NCI-H2107 treated with DMSO at 0.1 percent for 48 hours (cell line): ENCODE measurements around the gene DUSP22.

Experiments used
- DNase-seq: peaks from one replicate; lab custom pipeline; 2025; ENCODE audit not compliant: unreplicated experiment; lab: John Stamatoyannopoulos, UW

DUSP22 gene

DNA sequence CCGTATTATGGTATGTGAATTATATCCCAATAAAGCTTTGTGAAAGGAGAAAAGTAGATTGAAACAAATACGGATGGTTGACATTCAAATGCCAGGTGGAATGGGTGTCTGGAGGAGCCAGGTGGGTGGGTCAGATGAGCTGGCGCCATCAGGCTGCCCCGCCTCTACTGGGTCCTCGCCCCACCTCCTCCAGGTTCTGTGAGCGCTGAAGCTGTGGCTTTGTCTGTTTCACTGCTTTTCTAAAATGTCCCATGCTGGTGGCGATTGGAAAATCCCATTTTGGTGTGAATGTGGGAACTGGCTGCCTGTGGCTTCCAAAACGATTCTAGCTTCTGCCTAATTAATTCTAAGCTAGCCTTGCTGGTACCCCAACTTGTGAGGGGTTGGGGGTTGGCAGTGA is 16.5 kb downstream of the DUSP22 start:
- no peak for DNase-seq

DNA sequence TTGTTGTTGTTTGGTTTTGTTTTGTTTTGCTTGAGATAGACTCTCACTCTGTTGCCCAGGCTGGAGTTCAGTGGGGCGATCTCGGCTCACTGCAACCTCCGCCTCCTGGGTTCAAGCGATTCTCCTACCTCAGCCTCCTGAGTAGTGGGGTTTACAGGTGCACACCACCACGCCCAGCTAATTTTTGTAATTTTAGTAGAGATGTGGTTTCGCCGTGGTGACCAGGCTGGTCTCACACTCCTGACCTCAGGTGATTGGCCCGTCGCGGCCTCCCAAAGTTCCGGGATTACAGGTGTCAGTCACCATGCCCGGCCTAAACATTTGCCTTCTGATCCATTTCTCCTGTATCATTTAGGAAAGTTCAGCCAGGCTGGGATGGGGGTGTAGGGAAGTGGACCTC is 17.7 kb downstream of the DUSP22 start:
- no peak for DNase-seq

DNA sequence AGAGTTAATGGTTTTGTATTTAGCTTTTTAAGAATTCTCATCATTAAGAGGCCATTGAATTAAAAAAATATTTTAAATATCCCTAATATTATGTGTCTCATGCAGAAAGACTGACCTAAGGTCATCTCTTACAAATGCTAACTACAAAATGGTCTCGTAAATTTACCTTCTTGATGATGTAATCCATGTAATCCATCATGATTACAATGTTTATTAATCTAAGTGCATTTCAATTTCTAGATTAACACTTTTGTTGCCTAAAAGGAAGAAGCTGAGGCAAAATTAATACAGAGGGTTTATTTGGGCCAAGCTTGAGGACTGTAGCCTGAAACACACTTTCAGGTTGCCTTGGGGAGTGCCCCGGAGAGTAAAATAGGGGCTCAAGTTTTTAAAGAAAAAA is 18.4 kb downstream of the DUSP22 start:
- DNase-seq, result no peak

DNA sequence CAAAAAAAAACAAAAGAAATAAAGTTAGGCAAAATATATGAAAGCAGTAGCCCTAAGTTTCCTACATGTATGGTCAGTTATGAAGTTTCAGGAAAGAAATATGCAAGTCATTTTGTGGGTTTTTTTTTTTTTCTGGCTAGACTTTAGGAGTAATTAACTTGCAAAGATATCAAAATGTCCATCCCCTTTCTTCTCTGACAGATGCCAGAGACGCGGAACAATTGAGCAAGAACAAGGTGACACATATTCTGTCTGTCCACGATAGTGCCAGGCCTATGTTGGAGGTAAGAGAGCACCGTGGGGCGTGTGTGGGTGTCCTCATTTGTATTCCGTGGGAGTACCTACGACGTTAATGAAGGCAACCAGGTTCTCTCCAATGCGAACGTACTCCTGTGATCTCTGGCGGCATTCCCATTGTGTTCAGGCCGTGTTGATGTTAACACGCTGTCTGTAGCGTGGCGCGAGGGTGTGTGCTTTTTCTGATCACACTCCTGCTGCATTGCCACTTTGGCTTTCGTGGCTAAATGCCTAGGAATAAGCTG is 19.5 kb downstream of the DUSP22 start:
- DNase-seq, result no peak

DNA sequence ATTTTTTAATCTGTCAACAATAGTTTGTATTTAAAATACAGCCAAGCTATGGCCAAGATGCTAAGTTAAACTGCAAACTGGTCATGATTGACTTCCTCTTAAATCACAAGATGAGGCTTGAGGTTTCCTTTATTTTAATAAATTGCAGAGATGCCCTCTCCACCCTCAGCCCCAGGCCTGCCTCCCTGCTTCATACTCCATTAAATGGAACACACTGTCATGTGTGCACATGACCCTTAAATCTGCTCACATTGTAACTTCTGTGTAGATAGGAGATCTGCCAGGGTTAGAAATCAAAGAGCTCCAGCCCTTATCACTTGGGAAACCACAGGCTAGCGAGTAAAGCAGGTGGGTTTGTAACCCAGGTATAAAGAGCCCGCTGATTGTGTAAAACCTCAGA is 20.8 kb downstream of the DUSP22 start:
- DNase-seq, result no peak

DNA sequence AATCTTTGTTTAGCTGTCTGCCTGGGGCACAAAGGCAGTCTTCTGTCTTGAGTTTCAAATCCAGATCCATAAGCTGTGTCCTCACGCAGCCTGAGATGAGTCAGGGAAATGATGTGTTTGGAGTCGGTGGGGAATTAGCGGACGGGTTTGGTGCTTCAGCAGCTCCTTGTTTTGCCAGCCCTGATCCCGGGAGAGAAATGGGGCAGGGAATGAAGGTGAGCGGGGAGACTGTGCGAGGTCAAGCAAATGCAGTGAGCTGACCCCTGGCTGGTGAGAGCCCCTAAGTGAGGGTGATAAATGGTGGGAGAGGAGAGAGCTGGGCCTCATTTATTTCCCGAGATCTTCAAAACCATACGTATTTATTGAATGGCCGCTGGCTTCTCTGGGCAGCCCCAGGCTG is 21.6 kb downstream of the DUSP22 start:
- DNase-seq, result no peak

DNA sequence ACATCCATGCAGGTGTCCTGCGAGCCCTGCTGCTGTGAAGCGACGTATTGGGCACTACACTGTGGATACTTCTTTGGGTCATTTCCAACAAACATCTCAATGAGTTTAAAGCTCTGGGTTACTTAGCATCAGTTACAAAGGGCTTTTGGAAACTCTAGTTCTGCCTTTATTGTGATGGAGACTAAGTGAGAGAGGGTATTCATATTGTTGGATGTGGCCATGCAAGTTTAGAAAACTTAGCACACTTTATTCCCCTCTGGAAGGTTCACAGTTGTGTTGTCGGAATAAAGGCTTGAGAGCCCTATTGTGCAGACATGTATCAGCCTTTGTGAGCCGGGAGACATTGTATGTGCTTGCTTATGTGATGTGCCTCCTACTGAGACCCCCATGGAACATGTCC is 22.1 kb downstream of the DUSP22 start:
- no peak for DNase-seq

DNA sequence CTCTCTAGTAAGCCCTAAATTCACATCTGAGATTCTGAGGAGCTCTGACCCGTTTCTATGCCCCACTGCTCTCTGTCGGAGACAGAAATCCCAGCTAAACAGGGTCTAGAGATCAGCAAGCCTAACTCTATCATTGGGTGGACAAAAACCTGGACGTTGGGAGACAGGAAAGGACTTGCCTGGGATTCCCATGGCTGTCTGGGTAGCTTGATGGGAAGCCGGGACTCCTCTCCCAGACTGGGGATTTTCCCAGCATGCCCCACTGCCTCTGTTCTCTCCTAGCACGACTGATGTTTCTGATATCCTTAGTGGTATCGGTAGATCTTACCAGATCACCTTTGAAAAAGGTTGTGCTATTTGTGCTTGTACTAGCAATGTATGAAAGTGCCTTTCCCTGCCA is 22.9 kb downstream of the DUSP22 start:
- no peak for DNase-seq

DNA sequence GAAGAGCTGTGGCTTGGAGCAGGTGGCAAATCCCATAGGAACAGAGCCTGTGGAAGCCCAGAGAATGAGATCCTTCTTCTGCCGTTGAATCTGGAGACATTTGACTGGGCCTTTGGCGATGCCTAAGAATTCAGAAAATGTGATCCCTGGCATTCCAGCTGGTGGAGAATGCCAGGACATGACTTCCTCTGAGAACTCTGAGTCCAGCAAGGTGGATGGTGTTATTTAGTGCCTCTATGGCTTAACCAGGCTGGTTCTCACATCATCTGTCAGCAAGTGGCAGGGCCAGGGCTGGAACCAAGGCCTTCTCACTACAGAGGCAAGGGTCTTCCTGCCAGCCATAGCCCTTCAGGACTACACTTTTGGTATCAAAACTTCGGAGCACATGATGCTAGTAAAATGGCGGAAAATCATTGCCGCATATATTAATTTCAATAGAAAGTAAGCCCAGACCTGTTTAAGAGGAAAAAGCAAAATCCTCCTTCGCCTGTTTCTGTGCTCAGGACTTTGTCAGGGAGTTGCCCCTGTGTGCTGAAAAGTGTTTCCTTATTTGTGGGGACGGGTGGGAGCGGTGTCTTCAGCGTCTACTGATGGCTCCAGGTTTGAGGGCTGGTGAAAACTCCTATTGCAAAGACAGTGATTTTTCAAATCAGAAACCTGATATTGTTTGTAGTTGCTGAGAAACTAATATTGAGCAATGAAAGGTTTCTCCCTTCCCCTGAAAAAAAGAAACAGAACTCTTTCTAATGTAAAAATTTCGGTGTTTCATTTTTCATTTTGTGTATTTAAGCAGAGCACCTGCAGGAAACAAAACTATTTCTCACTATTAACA is 23.9 kb downstream of the DUSP22 start:
- DNase-seq, result no peak

DNA sequence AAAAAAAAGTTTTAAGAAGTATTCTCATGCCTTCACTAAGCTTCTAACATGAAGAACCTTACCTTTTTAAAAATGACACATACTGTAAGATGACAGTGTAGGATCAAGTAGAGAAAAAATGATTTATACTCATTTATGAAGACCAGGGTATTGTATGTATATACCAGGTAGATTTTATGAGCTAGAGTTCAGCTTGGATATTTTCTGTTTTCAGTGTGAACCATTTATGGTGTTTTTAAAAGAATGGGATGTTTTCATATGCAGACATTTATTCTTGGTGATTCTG is 24.4 kb downstream of the DUSP22 start:
- no peak for DNase-seq

DNA sequence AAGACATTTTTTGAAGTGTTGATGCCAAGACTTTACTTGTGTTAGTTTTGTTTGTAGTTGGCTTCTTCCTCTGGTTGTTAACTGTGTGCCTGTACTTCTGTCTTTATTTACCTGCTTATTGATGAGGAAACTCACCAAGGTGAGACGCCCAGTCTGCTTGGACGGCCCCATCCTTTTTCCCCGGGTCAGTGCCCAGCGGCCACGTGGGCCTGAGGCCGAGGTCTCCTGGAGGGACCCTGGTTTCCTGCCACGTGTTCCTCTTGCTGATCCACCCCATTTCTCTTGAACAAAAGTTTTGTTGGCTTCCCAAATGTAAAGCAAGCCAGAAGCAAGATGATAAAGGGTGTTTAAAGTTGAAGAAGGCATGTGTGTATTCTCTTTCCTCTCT is 24.8 kb downstream of the DUSP22 start:
- no peak for DNase-seq

DNA sequence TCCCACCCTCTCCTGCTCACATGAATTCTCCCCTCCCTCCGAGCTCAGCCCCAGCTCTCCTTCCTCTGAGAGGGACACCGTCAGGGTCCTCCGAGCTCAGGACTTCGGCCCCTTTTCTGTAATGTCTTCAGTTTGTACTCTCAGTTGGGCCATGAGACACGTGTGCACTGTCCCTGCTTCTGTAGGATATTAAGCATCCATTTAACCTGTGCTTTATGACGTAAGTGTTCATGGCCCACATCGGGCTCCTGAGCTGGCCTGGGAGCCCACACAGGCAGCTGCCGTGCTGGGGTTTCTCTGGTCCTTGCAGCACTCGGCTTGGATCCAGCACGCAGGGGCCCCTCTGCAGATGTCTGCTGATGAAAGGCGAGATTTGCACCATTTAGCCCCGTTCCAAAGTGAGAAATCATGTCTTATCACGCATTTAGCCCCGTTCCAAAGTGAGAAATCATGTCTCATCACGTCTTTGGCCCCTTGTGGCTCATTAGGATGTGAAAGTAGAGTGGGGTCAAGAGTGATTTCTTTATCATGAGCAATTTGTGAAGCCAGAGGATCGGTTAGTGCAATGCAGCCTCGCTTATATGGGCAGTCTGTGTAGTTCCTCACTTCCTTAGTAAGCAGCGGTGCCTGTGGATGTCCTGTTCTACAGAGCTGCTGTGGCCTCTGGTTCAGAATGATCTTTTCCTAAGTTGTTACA is 25.3 kb downstream of the DUSP22 start:
- no peak for DNase-seq

DNA sequence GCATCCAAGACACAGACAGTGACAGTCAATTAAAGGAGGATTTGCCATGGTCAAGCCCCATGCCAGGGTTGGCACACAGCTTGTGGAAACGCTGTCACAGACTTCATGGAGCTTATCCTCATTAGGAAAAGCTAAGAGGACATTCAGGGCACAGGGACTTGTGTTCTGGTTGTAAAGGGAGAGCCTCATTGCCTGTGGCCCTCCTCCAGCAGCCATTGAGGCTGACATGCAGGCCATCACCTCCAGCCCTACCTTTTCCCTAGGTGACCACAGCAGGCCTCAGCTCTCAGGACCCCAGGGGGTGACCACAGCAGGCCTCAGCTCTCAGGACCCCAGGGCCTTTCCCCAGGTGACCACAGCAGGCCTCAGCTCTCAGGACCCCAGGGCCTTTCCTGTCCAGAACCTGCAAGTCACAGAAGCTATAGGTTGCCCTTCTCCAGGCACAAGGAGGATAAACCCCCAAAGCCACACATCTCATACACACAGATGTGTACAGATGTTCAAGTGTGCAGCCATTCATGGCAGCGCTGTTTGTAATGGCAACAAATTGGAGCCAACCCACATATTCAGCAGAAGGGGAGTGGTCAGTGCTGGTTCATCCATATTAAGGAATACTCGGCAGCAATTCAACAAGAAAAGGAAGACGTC is 26.1 kb downstream of the DUSP22 start:
- no peak for DNase-seq

DNA sequence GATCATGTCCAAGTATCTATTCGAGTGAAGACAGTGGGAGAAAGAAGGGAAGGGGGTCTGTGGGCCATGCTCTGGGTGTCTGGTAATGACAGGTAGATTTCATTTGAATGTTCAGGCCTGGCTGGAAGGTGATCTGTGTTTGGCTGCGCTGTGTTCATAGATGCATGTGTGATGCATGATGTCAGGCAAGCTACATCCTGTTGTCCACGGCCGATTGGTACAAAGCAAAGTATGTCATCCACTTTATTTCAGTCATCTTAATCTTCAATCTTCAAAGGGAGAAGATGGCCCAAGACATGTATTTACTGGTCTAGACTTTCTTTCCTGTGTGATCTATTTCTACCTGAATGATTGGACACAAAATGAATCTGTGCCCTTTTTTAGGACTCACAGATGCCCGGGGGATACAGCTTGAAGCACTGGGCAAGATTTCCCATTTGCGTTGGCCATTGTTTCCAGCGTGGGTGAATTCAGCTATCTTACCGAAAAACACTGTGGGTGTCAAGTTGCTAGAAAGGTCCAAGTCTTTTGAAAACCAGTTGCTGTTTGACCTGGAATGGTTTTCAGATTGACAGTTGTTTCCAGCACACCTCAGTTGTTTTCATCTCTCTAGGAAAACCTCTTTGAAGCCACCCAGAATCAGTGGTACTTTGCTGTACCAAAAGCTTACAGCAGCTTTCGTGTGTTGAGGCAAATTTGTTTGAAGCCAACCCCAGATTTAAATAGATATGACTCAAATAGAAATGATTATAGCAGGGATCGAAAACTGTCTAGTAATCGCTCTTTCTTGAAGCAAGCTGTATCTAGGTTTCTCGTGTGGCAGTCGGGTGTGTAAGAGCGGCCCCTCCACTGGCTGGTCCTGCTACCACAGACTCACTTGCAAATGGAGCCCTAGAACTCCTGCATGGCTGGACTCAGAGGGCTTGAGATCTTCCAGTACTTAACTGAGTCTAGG is 27.2 kb downstream of the DUSP22 start:
- DNase-seq, result no peak

DNA sequence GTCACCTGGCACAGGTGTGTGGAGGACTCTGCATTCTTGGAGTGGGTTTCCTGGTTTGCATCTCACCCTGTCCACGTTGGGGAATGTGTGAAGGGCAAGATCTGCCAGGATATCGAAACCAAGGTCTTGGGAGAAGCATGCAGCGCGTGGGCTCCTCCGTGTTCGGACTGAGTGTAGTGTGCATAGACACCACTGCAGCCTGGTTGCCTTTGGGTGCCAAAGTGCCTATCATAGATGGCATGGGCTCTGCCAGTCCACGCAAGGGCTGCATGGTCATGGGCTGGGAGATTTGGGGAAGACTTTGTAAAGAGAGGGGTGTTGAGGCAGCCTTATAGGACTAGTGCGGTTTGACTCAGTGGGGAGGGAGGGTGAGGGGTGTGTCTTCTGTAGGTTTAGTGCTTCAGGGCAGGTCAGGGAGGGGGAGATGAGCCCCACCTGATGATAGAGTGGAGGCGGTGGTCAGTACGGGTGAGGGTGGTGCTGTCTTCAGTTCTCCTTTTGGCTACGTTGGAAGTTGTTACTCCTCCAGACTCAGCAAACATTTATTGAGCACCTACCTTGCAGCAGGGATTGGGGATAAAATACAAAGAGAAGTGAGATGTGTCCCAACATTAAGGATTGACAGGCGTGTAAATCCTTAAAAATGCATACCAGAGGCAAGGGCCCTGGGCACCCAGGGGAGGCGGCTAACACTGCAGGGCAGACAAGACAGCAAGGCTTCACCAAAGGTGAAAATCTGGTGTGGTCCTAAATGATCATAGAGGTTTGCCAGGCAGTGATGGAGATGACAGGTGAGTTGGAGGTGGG is 28.3 kb downstream of the DUSP22 start:
- no peak for DNase-seq

DNA sequence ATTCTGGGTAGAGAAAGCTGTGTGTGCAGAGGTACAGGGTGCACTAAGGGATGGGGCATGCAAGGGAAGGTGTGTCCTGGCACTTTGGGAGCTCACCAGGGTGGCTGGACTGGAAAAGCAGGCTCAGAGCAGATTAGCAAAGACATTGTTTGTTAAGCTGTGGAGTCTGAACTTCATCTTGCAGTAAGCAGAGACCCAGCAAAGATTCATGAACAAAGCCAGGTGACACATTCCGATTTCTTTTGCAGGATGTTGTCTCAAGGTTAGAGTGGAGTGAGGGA is 28.8 kb downstream of the DUSP22 start:
- DNase-seq, result no peak

DNA sequence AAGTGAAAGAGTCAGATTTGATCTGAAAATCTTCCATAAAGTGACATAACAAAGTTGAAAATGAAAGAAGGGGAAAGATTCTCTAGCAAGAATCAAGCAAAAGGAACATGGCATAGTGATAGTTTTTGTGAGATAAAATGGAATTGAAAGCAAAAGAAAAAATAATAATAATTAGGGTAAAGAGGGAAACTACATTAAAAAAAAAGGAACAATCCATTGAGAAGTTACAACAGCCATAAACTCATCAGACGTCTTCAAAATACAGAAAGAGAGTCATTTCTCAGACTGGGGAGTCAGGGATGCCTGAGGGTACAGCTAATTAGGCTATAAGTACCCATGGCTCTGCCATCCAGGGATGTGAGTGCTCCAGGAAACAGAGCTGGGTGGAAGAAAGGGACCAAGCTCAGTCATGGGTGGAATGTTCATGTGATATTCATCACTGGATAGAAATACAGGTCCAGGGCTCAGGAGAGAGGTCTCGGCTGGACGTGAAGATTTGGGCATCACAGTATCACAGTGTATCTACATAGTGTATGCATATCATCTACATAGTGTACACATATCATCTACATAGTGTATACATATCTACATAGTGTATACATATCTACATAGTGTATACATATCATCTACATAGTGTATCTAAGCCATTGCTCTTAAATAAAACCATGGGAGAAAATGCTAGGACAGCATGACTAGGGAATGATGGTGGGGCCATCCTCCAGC is 29.4 kb downstream of the DUSP22 start:
- DNase-seq, result no peak

DNA sequence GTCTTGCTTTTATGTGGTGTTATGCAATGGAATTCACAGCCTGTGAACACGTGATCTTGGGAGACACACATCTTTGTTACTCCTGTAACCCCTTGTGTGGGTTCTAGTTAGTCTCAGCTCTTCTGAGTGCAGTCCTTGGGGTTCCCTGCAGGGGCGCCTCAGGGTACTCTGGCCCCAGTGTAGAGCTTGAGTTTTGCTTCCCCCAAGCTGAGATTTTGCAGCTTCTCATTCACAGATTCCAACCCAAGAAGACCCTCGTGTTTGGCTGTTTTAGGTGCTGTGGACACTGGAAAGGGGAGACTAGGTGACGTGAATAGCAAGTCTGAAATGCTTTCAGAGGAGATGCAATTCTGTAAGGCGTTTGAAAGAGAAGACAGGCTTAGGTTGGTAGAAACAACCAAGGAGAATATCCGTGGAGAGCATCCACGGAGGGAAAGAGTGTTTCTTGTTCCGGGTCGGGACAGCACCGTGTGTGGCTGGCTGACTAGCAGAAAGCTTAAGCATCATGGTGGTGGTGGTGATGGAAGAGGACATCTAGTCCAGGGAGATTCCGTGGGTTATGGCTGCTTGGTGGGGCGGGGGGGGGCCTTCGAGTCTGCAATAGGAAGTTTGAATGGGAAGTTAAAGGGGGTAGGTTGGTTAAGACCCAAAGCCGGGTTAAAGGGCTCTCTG is 30.1 kb downstream of the DUSP22 start:
- DNase-seq, result no peak
